Right atrium auricular region (tissue), 2 donors: ENCODE results near the gene SST. TPM values are rescaled to one million over a fixed set of nuclear protein-coding genes. Genes with fewer than 3 reads are reported as not detected.
"Not testable (repeated sequence)": the region's sequence is repeated elsewhere in the genome, so short reads cannot be mapped to it uniquely, and the experiment has no call there.

Source experiments
- DNase-seq: peaks from one replicate; pipeline ENCODE4 v3.0.0-alpha.2; 2019; ENCODE audit warnings: low spot score
- H3K27ac ChIP-seq, 2 donors: fragments of 200-600 bp; sonication (generic); 1 replicate in 1 of 2; 2 replicates in 1 of 2; pipeline ENCODE4 v1.5.1; 2016 to 2019
- H3K27me3 ChIP-seq, 2 donors: fragments of 200-600 bp; sonication (generic); one replicate each; pipeline versions ENCODE4 v1.5.1 to v1.6.0; 2017 to 2019
- H3K36me3 ChIP-seq: fragments of 200-600 bp; sonication (generic); one replicate; pipeline ENCODE4 v1.5.1; 2016
- H3K4me1 ChIP-seq, 2 donors: fragments of 200-600 bp; sonication (generic); one replicate each; pipeline versions ENCODE4 v1.5.1 to v1.6.0; 2017 to 2019
- H3K4me3 ChIP-seq, 2 donors: fragments of 200-600 bp; sonication (generic); 1 replicate in 1 of 2; 2 replicates in 1 of 2; pipeline ENCODE4 v1.5.1; 2017 to 2019; ENCODE audit warnings: mild to moderate bottlenecking in 1 of 2, moderate library complexity in 1 of 2
- H3K9me3 ChIP-seq, 2 donors: fragments of 200-600 bp; sonication (generic); one replicate each; pipeline ENCODE4 v1.5.1; 2019
- CTCF ChIP-seq, 2 donors: fragments of 200-600 bp; sonication (generic); IDR thresholded peaks; one replicate each; pipeline ENCODE4 v1.5.1; 2019; ENCODE audit warnings: antibody characterized with exemption in 2 of 2
- total RNA-seq, 2 donors: library from RNA; depleted of rRNA; stranded (reverse); fragments of >200 nt; gene quantifications; one replicate each; pipeline ENCODE4 v1.1.0, GENCODE V29; 2016

Gene SST
- total RNA-seq, 2 donors from 2014 or later = not detected

GRCh38 chr3:187693431-187693830, 23.2 kb upstream of the SST start:
- H3K4me3 ChIP-seq = no peak overlapping the region
- no peaks in the 10 kb centered on the region for H3K36me3 ChIP-seq
- no peak for TF ChIP-seq CTCF (IDR thresholded peaks at IDR 0.05)
- no peaks in the 10 kb centered on the region for H3K9me3 ChIP-seq
- no peak overlapping the region for H3K27ac ChIP-seq
- H3K4me1 ChIP-seq = no peaks in the 10 kb centered on the region
- no peak for DNase-seq
- no peaks in the 10 kb centered on the region for H3K27me3 ChIP-seq

DNA sequence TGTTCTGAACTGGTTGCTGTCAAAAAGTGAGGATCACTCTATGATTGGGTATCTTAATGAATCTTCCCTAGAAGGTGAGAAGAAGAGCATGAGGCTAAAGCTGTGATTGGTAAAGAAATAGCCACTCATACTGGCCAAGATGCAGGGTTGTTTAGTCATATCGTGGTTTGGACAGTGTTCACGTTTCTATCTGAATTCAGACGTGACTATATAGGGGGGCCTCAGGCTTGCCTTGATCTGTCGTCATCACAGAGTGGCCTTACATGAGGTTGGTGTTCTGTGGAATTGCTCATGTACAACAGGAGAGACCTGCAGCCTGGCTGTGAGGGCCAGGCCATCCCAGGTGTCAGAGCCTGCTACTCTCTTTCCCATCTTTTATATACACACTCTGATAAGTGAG, 19.8 kb upstream of the SST start:
- DNase-seq = no peak
- Histone ChIP-seq H3K4me3 (no peak overlapping the region), H3K27ac (no peak overlapping the region), H3K36me3 (no peaks in the 10 kb centered on the region), H3K9me3 (peaks cover 3 to 15% of the 10 kb centered on the region in 2 donors), H3K4me1 (no peaks in the 10 kb centered on the region), H3K27me3 (no peaks in the 10 kb centered on the region)
- TF ChIP-seq CTCF (IDR thresholded peaks at IDR 0.05) = no peak

GRCh38 chr3:187686621-187687273, 16.6 kb upstream of the SST start:
- no peak for TF ChIP-seq CTCF (IDR thresholded peaks at IDR 0.05)
- Histone ChIP-seq H3K4me1 (no peaks in the 10 kb centered on the region), H3K9me3 (peaks cover 3 to 17% of the 10 kb centered on the region in 2 donors), H3K4me3 (no peak overlapping the region), H3K27ac (no peak overlapping the region), H3K36me3 (no peaks in the 10 kb centered on the region), H3K27me3 (no peaks in the 10 kb centered on the region)
- DNase-seq = no peak

- no peaks in the 10 kb centered on the region for H3K27me3 ChIP-seq
- DNase-seq = no peak
- no peak for TF ChIP-seq CTCF (IDR thresholded peaks at IDR 0.05)
- no peaks in the 10 kb centered on the region for H3K4me1 ChIP-seq
- H3K27ac ChIP-seq = no peak overlapping the region
- no peaks in the 10 kb centered on the region for H3K36me3 ChIP-seq
- H3K9me3 ChIP-seq = peaks cover 3 to 17% of the 10 kb centered on the region in 2 donors
- H3K4me3 ChIP-seq = no peak overlapping the region
Measured at GRCh38 chr3:187685948-187686347, 15.8 kb upstream of the SST start.

- Histone ChIP-seq H3K4me3 (no peak overlapping the region), H3K9me3 (peaks cover 3 to 17% of the 10 kb centered on the region in 2 donors), H3K36me3 (no peaks in the 10 kb centered on the region), H3K4me1 (no peaks in the 10 kb centered on the region), H3K27ac (no peak overlapping the region), H3K27me3 (no peaks in the 10 kb centered on the region)
- no peak for TF ChIP-seq CTCF (IDR thresholded peaks at IDR 0.05)
- DNase-seq = no peak
Measured at GRCh38 chr3:187684880-187685279, 14.7 kb upstream of the SST start.

GRCh38 chr3:187684444-187684843, 14.2 kb upstream of the SST start:
- Histone ChIP-seq H3K36me3 (no peaks in the 10 kb centered on the region), H3K27me3 (no peaks in the 10 kb centered on the region), H3K9me3 (peaks cover 3 to 17% of the 10 kb centered on the region in 2 donors), H3K4me1 (peaks cover 0 to 1% of the 10 kb centered on the region in 2 donors), H3K4me3 (no peak overlapping the region), H3K27ac (no peak overlapping the region)
- DNase-seq = no peak
- no peak for TF ChIP-seq CTCF (IDR thresholded peaks at IDR 0.05)

DNA sequence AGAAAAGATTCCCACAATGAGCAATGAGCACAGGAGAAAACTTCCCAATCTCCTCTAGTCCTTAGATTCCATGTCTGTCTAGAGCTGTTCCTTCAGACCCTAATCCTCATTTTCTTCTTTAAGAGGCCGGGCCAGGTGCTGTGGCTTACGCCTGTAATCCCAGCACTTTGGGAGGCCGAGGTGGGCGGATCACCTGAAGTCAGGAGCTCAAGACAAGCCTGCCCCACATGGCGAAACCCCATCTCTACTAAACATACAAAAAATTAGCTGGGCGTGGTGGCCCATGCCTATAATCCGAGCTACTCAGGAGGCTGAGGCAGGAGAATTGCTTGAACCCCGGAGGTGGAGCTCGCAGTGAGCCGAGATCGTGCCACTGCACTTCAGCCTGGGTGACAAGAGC, 11.6 kb upstream of the SST start:
- H3K4me3 ChIP-seq, DNase-seq, H3K4me1 ChIP-seq, H3K27ac ChIP-seq, H3K27me3 ChIP-seq, H3K36me3 ChIP-seq: not testable (repeated sequence)
- peaks cover 3 to 17% of the 10 kb centered on the region in 2 donors for H3K9me3 ChIP-seq
